Ishikawa (cell line): ENCODE data around the gene SLC44A2.

Experiments
- CEBPB ChIP-seq: IDR thresholded peaks from 2 replicates; pipeline ENCODE4 v1.6.1; 2012
- CREB1 ChIP-seq: IDR thresholded peaks from 2 replicates; pipeline ENCODE4 v1.6.1; 2012; ENCODE audit warnings: low read depth
- EGR1 ChIP-seq: IDR thresholded peaks from 2 replicates; pipeline ENCODE4 v1.6.1; 2012
- EP300 ChIP-seq: IDR thresholded peaks from 2 replicates; pipeline ENCODE4 v1.6.1; 2012; ENCODE audit warnings: borderline replicate concordance
- FOXM1 ChIP-seq: IDR thresholded peaks from 2 replicates; pipeline ENCODE4 v1.6.1; 2012; ENCODE audit warnings: low read depth, borderline replicate concordance
- MAX ChIP-seq: IDR thresholded peaks from 2 replicates; pipeline ENCODE4 v1.6.1; 2012
- NFIC ChIP-seq: IDR thresholded peaks from 2 replicates; pipeline ENCODE4 v1.6.1; 2012
- RAD21 ChIP-seq: IDR thresholded peaks from 2 replicates; pipeline ENCODE4 v1.6.1; 2012; ENCODE audit warnings: low read depth
- REST ChIP-seq: IDR thresholded peaks from 2 replicates; pipeline ENCODE4 v1.6.1; 2012; ENCODE audit warnings: low read depth, mild to moderate bottlenecking
- TAF1 ChIP-seq: IDR thresholded peaks from 2 replicates; pipeline ENCODE4 v1.6.1; 2012; ENCODE audit warnings: low read depth, mild to moderate bottlenecking
- TCF12 ChIP-seq: IDR thresholded peaks from 2 replicates; pipeline ENCODE4 v1.6.1; 2012; ENCODE audit warnings: low read depth
- TEAD4 ChIP-seq: IDR thresholded peaks from 2 replicates; pipeline ENCODE4 v1.6.1; 2012
- USF1 ChIP-seq: IDR thresholded peaks from 2 replicates; pipeline ENCODE4 v1.6.1; 2012
- YY1 ChIP-seq: IDR thresholded peaks from 2 replicates; pipeline ENCODE4 v1.6.1; 2012; ENCODE audit warnings: low read depth
- ZBTB7A ChIP-seq: IDR thresholded peaks from 2 replicates; pipeline ENCODE4 v1.6.1; 2012; ENCODE audit warnings: low read depth

Gene SLC44A2

GRCh38 chr19:10611907-10612306, 13.4 kb upstream of the SLC44A2 start:
- TF ChIP-seq NFIC, result no peak
- no peak for TF ChIP-seq TEAD4
- no peak for TF ChIP-seq USF1
- TF ChIP-seq ZBTB7A, result no peak
- no peak for TF ChIP-seq EGR1
- no peak for TF ChIP-seq EP300

GRCh38 chr19:10612499-10613119, 12.7 kb upstream of the SLC44A2 start:
- TF ChIP-seq CREB1 (no peak), MAX (no peak), RAD21 (no peak), YY1 (no peak), TCF12 (no peak), NFIC (no peak), TEAD4 (no peak), TAF1 (no peak), CEBPB (no peak), EGR1 (no peak)

GRCh38 chr19:10615429-10616023, 9.8 kb upstream of the SLC44A2 start:
- TF ChIP-seq EGR1 (no peak), CEBPB (no peak), TCF12 (no peak), FOXM1 (no peak), MAX (no peak), CREB1 (no peak), REST (no peak), YY1 (no peak), EP300 (no peak), USF1 (no peak), NFIC (no peak), ZBTB7A (no peak), RAD21 (no peak), TAF1 (no peak), TEAD4 (no peak)

GRCh38 chr19:10617409-10618121, 7.8 kb upstream of the SLC44A2 start:
- TF ChIP-seq TCF12, result no peak
- TF ChIP-seq EGR1, result no peak
- TF ChIP-seq TAF1, result no peak
- no peak for TF ChIP-seq NFIC
- no peak for TF ChIP-seq USF1

- no peak for TF ChIP-seq YY1
- TF ChIP-seq TEAD4, result 0 out of 2 replicates have a peak, but pooled peaks have one; percentile 30
- TF ChIP-seq TAF1, result no peak
- TF ChIP-seq MAX, result 0 out of 2 replicates have a peak, but pooled peaks have one; percentile 21
- no peak; the same call in 1 of the 2 replicates for TF ChIP-seq RAD21
- TF ChIP-seq TCF12, result 0 out of 2 replicates have a peak, but pooled peaks have one; percentile 40
- 0 out of 2 replicates have a peak, but pooled peaks have one; percentile 12 for TF ChIP-seq NFIC
- TF ChIP-seq FOXM1, result no peak
- no peak for TF ChIP-seq REST
- TF ChIP-seq EGR1, result no peak
- no peak for TF ChIP-seq ZBTB7A
- no peak for TF ChIP-seq EP300
- TF ChIP-seq CREB1, result no peak
- TF ChIP-seq USF1, result no peak
- peak; percentile 96 for TF ChIP-seq CEBPB
These were observed 6.5 kb upstream of the SLC44A2 start for GRCh38 chr19:10618846-10619245.
